ENCODE results near the gene GMEB1.
"Not testable (repeated sequence)": the region's sequence is repeated elsewhere in the genome, so short reads cannot be mapped to it uniquely, and the experiment has no call there.

Gene GMEB1

GRCh38 chr1:28675924-28676257 lies 7.3 kb downstream of the GMEB1 start:
- ChIA-PET CTCF (interaction anchor here (0.7 kb wide), 1 partner anchor 255 kb away, joined by 3 read pairs; no protein-coding TSS in a partner anchor), POLR2A (ENCODE audit: low non-redundant PET) (no interaction called here)
- no peak for DNase-seq (ENCODE audit: low spot score)
- H3K27ac ChIP-seq, result no peak overlapping the region
- no peak for TF ChIP-seq CTCF (conservative IDR thresholded peaks at IDR 0.05; ENCODE audit: low read depth)

GRCh38 chr1:28680151-28680550 lies 11.6 kb downstream of the GMEB1 start:
- H3K27ac ChIP-seq, result no peak overlapping the region
- TF ChIP-seq CTCF (conservative IDR thresholded peaks at IDR 0.05; ENCODE audit: low read depth), result no peak
- CTCF ChIA-PET, result interaction anchor here (0.6 kb wide), 1 partner anchor 395 kb away, joined by 3 read pairs; no protein-coding TSS in a partner anchor
- POLR2A ChIA-PET (ENCODE audit: low non-redundant PET), result no interaction called here
- DNase-seq (ENCODE audit: low spot score), result no peak

GRCh38 chr1:28682840-28683239 lies 14.3 kb downstream of the GMEB1 start:
- peak; percentile 19 for DNase-seq (ENCODE audit: low spot score)
- no peak overlapping the region for H3K27ac ChIP-seq
- TF ChIP-seq CTCF (conservative IDR thresholded peaks at IDR 0.05; ENCODE audit: low read depth), result no peak
- CTCF ChIA-PET, result interaction anchor here (0.8 to 1.3 kb wide), 2 partner anchors 54 to 199 kb away, joined by 3 to 7 read pairs; partner anchors contain the start of gene YTHDF2
- POLR2A ChIA-PET (ENCODE audit: low non-redundant PET), result no interaction called here

- ChIA-PET POLR2A (ENCODE audit: low non-redundant PET) (no interaction called here), CTCF (no interaction called here)
- no peak for TF ChIP-seq CTCF (conservative IDR thresholded peaks at IDR 0.05; ENCODE audit: low read depth)
- no peak for DNase-seq (ENCODE audit: low spot score)
- no peak overlapping the region for H3K27ac ChIP-seq
Measured at GRCh38 chr1:28684937-28685336, 16.4 kb downstream of the GMEB1 start.

- POLR2A ChIA-PET (ENCODE audit: low non-redundant PET); DNase-seq (ENCODE audit: low spot score); H3K27ac ChIP-seq: not testable (repeated sequence)
- CTCF ChIA-PET, result interaction anchor here (0.6 kb wide), 1 partner anchor 104 kb away, joined by 3 read pairs; no protein-coding TSS in a partner anchor
Measured at GRCh38 chr1:28691627-28692026, 23.0 kb downstream of the GMEB1 start.

- DNase-seq (ENCODE audit: low spot score), result no peak
- TF ChIP-seq CTCF (conservative IDR thresholded peaks at IDR 0.05; ENCODE audit: low read depth), result no peak
- POLR2A ChIA-PET (ENCODE audit: low non-redundant PET), result no interaction called here
- H3K27ac ChIP-seq, result no peak overlapping the region
- CTCF ChIA-PET, result no interaction called here
Measured at GRCh38 chr1:28703629-28704028, 35.0 kb downstream of the GMEB1 start.

- POLR2A ChIA-PET (ENCODE audit: low non-redundant PET), result interaction anchor here (0.6 kb wide), 1 partner anchor 47 kb away, joined by 8 read pairs; no protein-coding TSS in a partner anchor
- TF ChIP-seq CTCF (conservative IDR thresholded peaks at IDR 0.05; ENCODE audit: low read depth), result no peak
Measured at GRCh38 chr1:28716336-28716735, 47.8 kb downstream of the GMEB1 start.

More at GRCh38 chr1:28716336-28716735, 47.8 kb downstream of the GMEB1 start:
- no peak for DNase-seq (ENCODE audit: low spot score)
- CTCF ChIA-PET, result interaction anchor here (0.6 kb wide), 2 partner anchors 25 to 338 kb away, joined by 3 to 4 read pairs; no protein-coding TSS in a partner anchor
- H3K27ac ChIP-seq, result no peak overlapping the region
